GM12874 (cell line): ENCODE data around the gene ASB8.

ENCODE experiments used
- TF ChIP-seq, protein P1 (sequence below): IDR thresholded peaks from 2 replicates; pipeline ENCODE4 v1.5.1; 2011; ENCODE audit warnings: low read depth, mild to moderate bottlenecking, control low read depth, low read length, moderate library complexity; ENCODE audit not compliant: insufficient read depth

Gene ASB8

DNA sequence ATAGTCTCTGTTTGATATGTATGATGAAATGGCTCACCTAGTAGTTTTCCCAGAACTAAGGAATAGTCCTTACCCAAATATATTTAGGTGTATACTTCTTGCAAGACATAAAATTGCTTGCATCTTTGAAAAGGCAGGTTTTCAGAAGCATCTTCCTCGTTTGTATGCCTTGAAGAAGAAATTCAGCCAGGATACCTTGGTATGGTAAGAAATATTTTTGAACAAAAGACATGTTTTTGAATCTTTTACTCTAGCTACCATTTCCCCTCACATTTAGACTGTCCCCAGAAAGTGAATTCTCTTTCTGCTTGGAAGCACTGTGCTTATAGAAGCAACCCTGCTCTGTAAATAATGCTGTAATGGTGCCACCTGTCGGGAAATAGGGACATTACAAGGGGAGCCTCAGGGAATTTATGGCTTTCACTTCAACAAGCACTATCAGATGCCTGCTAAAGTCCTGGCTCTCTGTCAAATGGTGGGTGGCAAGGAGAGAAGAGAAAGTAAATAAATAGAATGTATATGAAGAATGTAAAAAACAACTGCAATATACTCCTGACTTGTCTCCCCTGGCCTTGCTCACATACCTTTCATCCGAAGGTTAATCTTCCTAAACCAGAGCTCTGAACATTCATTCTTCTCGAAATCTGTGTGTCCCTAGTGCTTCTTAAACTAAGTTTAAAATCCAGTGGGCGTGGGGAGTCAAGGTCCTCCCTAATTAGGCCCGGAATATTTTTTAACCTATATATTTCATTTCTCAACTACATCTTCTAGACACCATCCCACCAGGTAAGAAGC, 32.2 kb upstream of the ASB8 start:
- TF ChIP-seq, protein P1, sequence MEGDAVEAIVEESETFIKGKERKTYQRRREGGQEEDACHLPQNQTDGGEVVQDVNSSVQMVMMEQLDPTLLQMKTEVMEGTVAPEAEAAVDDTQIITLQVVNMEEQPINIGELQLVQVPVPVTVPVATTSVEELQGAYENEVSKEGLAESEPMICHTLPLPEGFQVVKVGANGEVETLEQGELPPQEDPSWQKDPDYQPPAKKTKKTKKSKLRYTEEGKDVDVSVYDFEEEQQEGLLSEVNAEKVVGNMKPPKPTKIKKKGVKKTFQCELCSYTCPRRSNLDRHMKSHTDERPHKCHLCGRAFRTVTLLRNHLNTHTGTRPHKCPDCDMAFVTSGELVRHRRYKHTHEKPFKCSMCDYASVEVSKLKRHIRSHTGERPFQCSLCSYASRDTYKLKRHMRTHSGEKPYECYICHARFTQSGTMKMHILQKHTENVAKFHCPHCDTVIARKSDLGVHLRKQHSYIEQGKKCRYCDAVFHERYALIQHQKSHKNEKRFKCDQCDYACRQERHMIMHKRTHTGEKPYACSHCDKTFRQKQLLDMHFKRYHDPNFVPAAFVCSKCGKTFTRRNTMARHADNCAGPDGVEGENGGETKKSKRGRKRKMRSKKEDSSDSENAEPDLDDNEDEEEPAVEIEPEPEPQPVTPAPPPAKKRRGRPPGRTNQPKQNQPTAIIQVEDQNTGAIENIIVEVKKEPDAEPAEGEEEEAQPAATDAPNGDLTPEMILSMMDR: peak; percentile 73

DNA sequence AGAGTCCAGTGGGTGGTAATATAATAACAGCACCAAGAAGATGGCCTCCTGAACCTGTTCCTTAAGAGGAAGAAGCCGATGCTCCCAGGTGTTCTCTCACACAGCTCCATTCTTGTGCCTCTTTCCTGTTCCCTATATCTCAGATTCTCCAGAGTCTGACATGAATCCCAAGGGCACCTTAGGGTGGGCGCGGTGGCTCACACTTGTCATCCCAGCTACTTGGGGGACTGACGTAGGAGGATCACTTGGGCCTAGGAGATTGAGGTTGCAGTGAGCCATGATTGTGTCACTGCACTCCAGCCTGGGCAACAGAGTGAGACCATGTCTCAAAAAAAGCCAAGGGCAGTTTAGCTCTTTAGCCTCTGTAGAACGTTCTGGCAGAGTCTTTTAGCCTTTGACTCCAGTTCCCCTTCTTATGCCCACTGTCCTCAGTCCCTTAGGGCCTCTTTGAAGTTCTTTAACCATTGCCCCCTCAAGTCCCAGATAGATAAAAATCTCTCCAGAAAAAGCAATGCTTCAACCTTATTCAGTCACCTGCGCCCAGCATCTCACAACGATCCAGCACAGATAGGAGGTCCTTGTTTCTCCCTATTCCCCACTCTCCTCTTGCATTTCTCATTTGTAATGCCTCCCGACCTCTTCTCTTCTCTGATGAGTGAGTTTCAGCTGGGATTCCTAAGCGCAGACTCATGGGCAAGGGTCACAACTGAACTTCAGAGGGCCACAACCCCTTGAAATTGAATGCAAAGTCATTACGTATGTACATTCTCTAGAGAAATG, 30.8 kb upstream of the ASB8 start:
- TF ChIP-seq, protein P1: no peak

DNA sequence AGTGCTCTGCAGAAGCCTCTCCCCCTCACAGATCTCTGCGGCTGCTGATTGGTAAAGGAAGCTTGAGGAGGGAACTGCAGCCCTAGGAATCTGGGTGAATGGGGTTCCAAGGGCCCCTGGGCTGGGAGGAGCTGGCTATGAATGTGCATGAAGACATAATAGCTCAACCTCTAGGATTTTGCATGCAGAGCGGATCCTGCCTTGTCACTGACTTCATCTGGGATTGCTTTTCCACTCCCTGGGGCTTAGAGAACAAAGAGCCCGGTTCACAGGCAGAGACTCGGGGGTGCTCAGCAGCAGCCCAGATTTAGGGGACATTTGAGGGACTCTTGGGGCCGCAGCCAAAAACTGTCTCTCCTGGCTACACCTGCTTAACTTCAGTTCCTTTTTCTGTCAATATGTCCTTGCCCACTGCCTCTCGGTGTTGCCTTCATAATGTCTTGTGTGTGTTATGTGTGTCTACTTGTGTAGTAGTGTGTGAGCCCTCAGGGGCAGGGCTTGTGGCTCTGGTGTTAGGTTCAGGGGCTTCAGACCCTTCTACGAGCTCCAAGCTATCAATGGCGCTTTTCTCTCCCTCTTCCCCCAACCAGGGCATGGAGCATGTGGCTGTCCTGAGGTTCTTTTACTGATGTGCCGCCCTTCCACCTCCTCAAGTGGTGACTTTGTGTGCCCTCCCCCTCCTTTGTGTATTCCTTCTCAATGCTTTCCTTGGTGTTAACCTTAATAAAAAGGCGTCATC, 28.0 kb upstream of the ASB8 start:
- TF ChIP-seq, protein P1: no peak

DNA sequence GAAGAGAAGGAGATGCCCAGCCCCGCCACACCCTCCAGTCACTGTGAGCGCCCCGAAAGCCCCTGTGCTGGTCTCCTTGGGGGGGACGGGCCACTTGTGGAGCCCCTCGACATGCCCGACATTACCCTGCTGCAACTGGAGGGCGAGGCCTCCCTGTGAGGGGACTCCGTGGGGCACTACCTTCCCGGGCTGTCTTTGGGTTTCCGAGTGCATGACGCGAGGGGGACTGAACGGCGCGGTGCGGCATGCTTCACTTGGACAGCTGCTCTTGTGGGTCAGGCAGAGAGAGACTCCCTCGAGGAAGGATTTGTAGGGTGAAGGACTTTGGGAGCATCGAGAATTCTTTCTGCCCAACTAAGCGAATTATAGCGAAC, 27.2 kb upstream of the ASB8 start:
- TF ChIP-seq, protein P1: no peak

DNA sequence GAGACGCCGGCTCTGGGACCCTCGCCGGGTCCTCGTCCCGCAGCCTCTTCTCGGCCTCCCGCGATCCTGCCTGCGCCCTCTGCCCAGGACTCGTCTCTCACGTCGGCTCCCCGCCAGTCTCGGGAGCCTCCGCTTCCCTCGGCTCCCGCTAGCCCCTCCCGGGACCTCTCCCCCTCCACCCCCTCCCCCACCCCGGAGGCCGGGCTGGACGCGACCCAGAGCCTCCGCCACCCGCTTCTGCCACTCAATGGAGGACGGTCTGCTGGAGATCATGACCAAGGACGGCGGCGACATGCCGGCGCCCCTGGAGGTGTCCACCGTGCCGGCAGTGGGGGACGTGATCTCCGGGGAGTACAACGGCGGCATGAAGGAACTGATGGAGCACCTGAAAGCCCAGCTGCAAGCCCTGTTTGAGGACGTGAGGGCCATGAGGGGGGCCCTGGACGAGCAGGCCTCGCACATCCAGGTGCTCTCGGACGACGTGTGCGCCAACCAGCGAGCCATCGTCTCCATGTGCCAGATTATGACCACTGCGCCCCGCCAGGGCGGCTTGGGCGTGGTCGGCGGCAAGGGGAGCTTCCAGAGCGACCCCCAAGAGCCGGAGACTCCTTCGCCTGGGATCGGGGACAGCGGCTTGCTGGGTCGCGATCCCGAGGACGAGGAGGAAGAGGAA, 26.7 kb upstream of the ASB8 start:
- TF ChIP-seq, protein P1: no peak

DNA sequence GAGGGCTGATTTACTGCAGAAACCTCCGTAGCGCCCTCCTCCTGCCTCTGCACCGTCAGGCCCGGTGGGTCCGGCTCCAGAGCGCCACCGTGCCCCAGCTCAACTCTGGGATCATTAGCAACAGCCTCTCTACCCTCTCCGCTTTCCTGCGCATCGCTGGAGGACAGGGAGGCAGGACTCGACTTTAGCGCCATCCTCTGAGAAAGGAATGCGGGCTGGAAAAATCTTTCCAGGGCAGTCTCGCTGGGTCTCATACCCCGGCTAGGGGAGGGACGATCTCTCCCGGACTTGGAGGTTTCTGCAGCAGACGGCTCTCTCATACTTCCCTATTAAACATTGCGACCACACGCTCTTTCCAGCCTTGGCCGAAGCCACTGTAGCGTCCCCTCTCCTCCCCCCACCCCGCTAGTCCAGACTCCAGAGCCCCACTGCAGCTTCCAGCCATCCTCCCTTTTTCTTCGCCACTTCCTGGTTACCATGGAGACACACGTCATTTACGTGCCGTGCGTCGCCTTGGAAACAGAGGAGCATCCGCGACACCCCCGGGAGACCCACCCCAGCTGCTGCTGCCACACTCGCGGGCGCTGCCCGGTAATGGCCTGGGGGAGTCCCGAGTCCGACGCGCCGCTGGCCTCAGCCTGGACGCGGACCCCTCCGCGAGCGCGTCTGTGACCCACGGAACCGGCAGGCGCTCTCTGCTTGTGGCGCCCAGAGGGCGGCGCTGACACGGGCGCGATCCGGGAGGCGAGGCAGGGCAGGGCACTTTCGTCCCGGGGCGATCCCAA, 26.0 kb upstream of the ASB8 start, which contains the start of gene CCDC184:
CCDC184 (plus strand) TSS at position 554 of the 785 bp plus-strand sequence. CDS start 479 bp downstream, outside the sequence.
- TF ChIP-seq, protein P1: peak; percentile 64
